Left ventricle myocardium inferior (tissue), 1 donor: ENCODE measurements around the gene HSPH1. TPM values are rescaled to one million over a fixed set of nuclear protein-coding genes. Genes with fewer than 3 reads are reported as not detected.

Experiments used
- DNase-seq: peaks from one replicate; pipeline ENCODE4 v3.0.0-alpha.2; 2020
- H3K27ac ChIP-seq: fragments of 200-600 bp; replicated peaks from 2 replicates; pipeline ENCODE4 v1.8.0; 2021
- H3K27me3 ChIP-seq: fragments of 200-600 bp; 2 replicates; pipeline ENCODE4 v1.8.0; 2021; ENCODE audit warnings: low read depth
- H3K36me3 ChIP-seq: fragments of 200-600 bp; 2 replicates; pipeline ENCODE4 v1.8.0; 2021
- H3K4me1 ChIP-seq: fragments of 200-600 bp; 2 replicates; pipeline ENCODE4 v1.8.0; 2021
- H3K4me3 ChIP-seq: fragments of 200-600 bp; 2 replicates; pipeline ENCODE4 v1.8.0; 2021; ENCODE audit warnings: mild to moderate bottlenecking, moderate library complexity
- H3K9me3 ChIP-seq: fragments of 200-600 bp; replicated peaks from 2 replicates; pipeline ENCODE4 v1.8.0; 2021
- CTCF ChIP-seq: fragments of 200-600 bp; IDR thresholded peaks from 2 replicates; pipeline ENCODE4 v1.8.0; 2021; ENCODE audit warnings: antibody characterized with exemption, mild to moderate bottlenecking, borderline replicate concordance
- intact Hi-C: fragments of 100-400 bp; cut with micrococcal nuclease; formaldehyde crosslinking; loops from one replicate; pipeline ENCODE4 v1.11.0; 2022
- total RNA-seq: library from RNA; stranded (reverse); fragmentation: NEBNext Ultra II Directional; extraction: Animal tissue kit (Norgen Biotek cat#: 25700); gene quantifications from one replicate; pipeline ENCODE4 v1.2.1, GENCODE V29; 2021
- donor health status: DM: no; HTN: yes; CAD: no; lungs with severe emphysema.

Gene HSPH1
- total RNA-seq, 1 donor from 2014 or later, result 78.8 TPM

- Histone ChIP-seq H3K4me1 (peaks cover 11% of the 10 kb centered on the region), H3K36me3 (no peaks in the 10 kb centered on the region), H3K27me3 (peaks cover 26% of the 10 kb centered on the region), H3K9me3 (no peaks in the 10 kb centered on the region), H3K4me3 (no peak overlapping the region), H3K27ac (no peak overlapping the region)
- intact Hi-C loops, result no loop called here
- no peak for TF ChIP-seq CTCF
- DNase-seq, result no peak
Measured at GRCh38 chr13:31096654-31097302, 64.9 kb downstream of the HSPH1 start.

GRCh38 chr13:31094331-31095015 lies 67.2 kb downstream of the HSPH1 start:
- no peak for TF ChIP-seq CTCF
- DNase-seq, result no peak
- H3K27me3 ChIP-seq, result peaks cover 26% of the 10 kb centered on the region
- no peaks in the 10 kb centered on the region for H3K4me1 ChIP-seq
- no peaks in the 10 kb centered on the region for H3K9me3 ChIP-seq
- no peaks in the 10 kb centered on the region for H3K36me3 ChIP-seq
- no peak overlapping the region for H3K27ac ChIP-seq
- intact Hi-C loops, result no loop called here
- no peak overlapping the region for H3K4me3 ChIP-seq

- no peak for DNase-seq
- intact Hi-C loops, result no loop called here
Measured at GRCh38 chr13:31093145-31093885, 68.4 kb downstream of the HSPH1 start.

GRCh38 chr13:31092646-31093045 lies 69.1 kb downstream of the HSPH1 start:
- intact Hi-C loops, result no loop called here
- Histone ChIP-seq H3K9me3 (no peaks in the 10 kb centered on the region), H3K27me3 (peaks cover 16% of the 10 kb centered on the region), H3K36me3 (no peaks in the 10 kb centered on the region), H3K4me1 (no peaks in the 10 kb centered on the region), H3K4me3 (no peak overlapping the region), H3K27ac (no peak overlapping the region)
- DNase-seq, result no peak
- no peak for TF ChIP-seq CTCF

More at GRCh38 chr13:31093145-31093885, 68.4 kb downstream of the HSPH1 start:
- H3K4me1 ChIP-seq, result no peaks in the 10 kb centered on the region
- no peak overlapping the region for H3K27ac ChIP-seq
- no peak overlapping the region for H3K4me3 ChIP-seq
- no peaks in the 10 kb centered on the region for H3K9me3 ChIP-seq
- no peaks in the 10 kb centered on the region for H3K36me3 ChIP-seq
- TF ChIP-seq CTCF, result no peak
- H3K27me3 ChIP-seq, result peaks cover 21% of the 10 kb centered on the region

- H3K4me1 ChIP-seq, result no peaks in the 10 kb centered on the region
- no peak overlapping the region for H3K27ac ChIP-seq
- DNase-seq, result no peak
- no peak for TF ChIP-seq CTCF
- H3K36me3 ChIP-seq, result no peaks in the 10 kb centered on the region
- no peak overlapping the region for H3K4me3 ChIP-seq
- H3K27me3 ChIP-seq, result peaks cover 19% of the 10 kb centered on the region
- no peaks in the 10 kb centered on the region for H3K9me3 ChIP-seq
- intact Hi-C loops, result no loop called here
Measured at GRCh38 chr13:31090961-31091624, 70.6 kb downstream of the HSPH1 start.
